Esophagus muscularis mucosa (tissue), 4 donors: ENCODE results near the gene CTR9. TPM values are rescaled to one million over a fixed set of nuclear protein-coding genes. Genes with fewer than 3 reads are reported as not detected.
A peak's percentile ranks its signal among the peaks of the same experiment; 100 is the strongest.

ENCODE experiments used
- DNase-seq: peaks from one replicate; pipeline ENCODE4 v3.0.0-alpha.2; 2017; ENCODE audit errors: extremely low spot score
- H3K27ac ChIP-seq, 4 donors: fragments of 200-600 bp; sonication (generic); replicated peaks in 1 of 4; 1 replicate in 3 of 4; 2 replicates in 1 of 4; pipeline ENCODE4 v1.5.1; 2016 to 2019; ENCODE audit warnings: mild to moderate bottlenecking in 1 of 4
- H3K27me3 ChIP-seq, 4 donors: fragments of 200-600 bp; sonication (generic); one replicate each; pipeline versions ENCODE4 v1.5.1 to v1.6.0; 2016 to 2019
- H3K36me3 ChIP-seq, 4 donors: fragments of 200-600 bp; sonication (generic); one replicate each; pipeline ENCODE4 v1.5.1; 2016 to 2019
- H3K4me1 ChIP-seq, 4 donors: fragments of 200-600 bp; sonication (generic); one replicate each; pipeline ENCODE4 v1.5.1; 2016 to 2019
- H3K4me3 ChIP-seq, 4 donors: fragments of 200-600 bp; sonication (generic); 1 replicate in 2 of 4; 2 replicates in 2 of 4; pipeline ENCODE4 v1.5.1; 2016 to 2019; ENCODE audit warnings: mild to moderate bottlenecking in 4 of 4, moderate library complexity in 1 of 4
- H3K9me3 ChIP-seq, 4 donors: fragments of 200-600 bp; sonication (generic); 1 replicate in 3 of 4; 2 replicates in 1 of 4; pipeline ENCODE4 v1.5.1; 2016 to 2019
- EP300 ChIP-seq: sonication (generic); formaldehyde crosslinking; IDR thresholded peaks from one replicate; pipeline ENCODE4 v1.6.1; 2017; ENCODE audit warnings: antibody characterized with exemption
- POLR2A ChIP-seq: fragments of 450-650 bp; IDR thresholded peaks from one replicate; pipeline ENCODE4 v1.6.1; 2017; ENCODE audit warnings: antibody characterized with exemption, moderate library complexity, mild to moderate bottlenecking, low read depth
- POLR2AphosphoS5 ChIP-seq, 2 donors: sonication (generic); formaldehyde crosslinking; IDR thresholded peaks; one replicate each; pipeline ENCODE4 v1.6.1; 2017; ENCODE audit warnings: antibody characterized with exemption in 2 of 2
- WGBS: methylation state at CpG from one replicate; pipeline ENCODE4 v1.1.5; 2018; 5-methylcytosine and 5-hydroxymethylcytosine counted together
- intact Hi-C: fragments of 100-400 bp; cut with DNase I; formaldehyde crosslinking; loops from one replicate; pipeline ENCODE4 v1.15.1; 2023
- total RNA-seq, 4 donors: library from RNA; depleted of rRNA; stranded (reverse); fragments of >200 nt; gene quantifications; one replicate each; pipeline versions ENCODE4 v1.1.0 to v1.2.1, GENCODE V29; 2016
- TF ChIP-seq, protein P1 (sequence below), 3 experiments: fragments of 200-600 bp in 2 of 3; fragments of 450-650 bp in 1 of 3; sonication (generic) in 2 of 3; IDR thresholded peaks; one replicate each; pipeline ENCODE4 v1.5.1; 2017 to 2019; ENCODE audit warnings: antibody characterized with exemption in 3 of 3, mild to moderate bottlenecking in 2 of 3, moderate library complexity in 1 of 3

CTR9 gene
- total RNA-seq, 4 donors from 2014 or later, result 17.9 to 26.6 (median 19.4) TPM

DNA sequence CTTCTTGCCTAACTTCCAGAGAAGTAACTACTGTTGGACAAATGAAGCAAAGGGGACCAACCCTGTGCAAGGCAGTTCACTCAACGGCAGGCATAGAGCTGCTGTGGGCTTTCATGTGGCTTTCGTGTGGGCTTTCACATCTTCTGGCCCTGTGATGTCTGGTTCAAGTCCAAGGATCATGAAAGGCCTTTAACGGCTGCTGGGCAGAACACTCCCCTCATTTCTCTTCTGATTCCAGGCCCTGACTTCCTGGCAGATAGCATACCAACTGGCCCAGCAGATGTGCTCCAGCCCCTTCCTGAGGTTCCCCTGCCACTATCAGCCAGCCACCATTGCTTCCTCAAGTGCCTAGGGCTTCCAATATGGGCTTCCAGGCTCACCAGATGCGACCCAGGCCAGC lies 28.7 kb upstream of the CTR9 start:
- Histone ChIP-seq H3K4me1 (peaks cover 0 to 9% (median 7%) of the 10 kb centered on the region in 4 donors), H3K9me3 (no peaks in the 10 kb centered on the region), H3K27me3 (no peaks in the 10 kb centered on the region), H3K36me3 (no peaks in the 10 kb centered on the region), H3K4me3 (no peak overlapping the region), H3K27ac (no peak overlapping the region)
- intact Hi-C loops, result no loop called here
- WGBS, result 60% methylated on average over 3 of the region's 4 CpGs
- TF ChIP-seq POLR2AphosphoS5 (IDR thresholded peaks at IDR 0.05) (no peak), POLR2A (no peak), EP300 (no peak)
- TF ChIP-seq, protein P1, sequence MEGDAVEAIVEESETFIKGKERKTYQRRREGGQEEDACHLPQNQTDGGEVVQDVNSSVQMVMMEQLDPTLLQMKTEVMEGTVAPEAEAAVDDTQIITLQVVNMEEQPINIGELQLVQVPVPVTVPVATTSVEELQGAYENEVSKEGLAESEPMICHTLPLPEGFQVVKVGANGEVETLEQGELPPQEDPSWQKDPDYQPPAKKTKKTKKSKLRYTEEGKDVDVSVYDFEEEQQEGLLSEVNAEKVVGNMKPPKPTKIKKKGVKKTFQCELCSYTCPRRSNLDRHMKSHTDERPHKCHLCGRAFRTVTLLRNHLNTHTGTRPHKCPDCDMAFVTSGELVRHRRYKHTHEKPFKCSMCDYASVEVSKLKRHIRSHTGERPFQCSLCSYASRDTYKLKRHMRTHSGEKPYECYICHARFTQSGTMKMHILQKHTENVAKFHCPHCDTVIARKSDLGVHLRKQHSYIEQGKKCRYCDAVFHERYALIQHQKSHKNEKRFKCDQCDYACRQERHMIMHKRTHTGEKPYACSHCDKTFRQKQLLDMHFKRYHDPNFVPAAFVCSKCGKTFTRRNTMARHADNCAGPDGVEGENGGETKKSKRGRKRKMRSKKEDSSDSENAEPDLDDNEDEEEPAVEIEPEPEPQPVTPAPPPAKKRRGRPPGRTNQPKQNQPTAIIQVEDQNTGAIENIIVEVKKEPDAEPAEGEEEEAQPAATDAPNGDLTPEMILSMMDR (IDR thresholded peaks at IDR 0.05), result no peak
- no peak for DNase-seq

GRCh38 chr11:10725114-10725906 lies 25.7 kb upstream of the CTR9 start:
- Histone ChIP-seq H3K4me3 (no peak overlapping the region), H3K9me3 (no peaks in the 10 kb centered on the region), H3K36me3 (no peaks in the 10 kb centered on the region), H3K4me1 (peaks cover 0 to 23% (median 15%) of the 10 kb centered on the region in 4 donors), H3K27me3 (no peaks in the 10 kb centered on the region), H3K27ac (no peak overlapping the region)
- WGBS, result 89% methylated on average over 9 of the region's 9 CpGs
- TF ChIP-seq EP300, result no peak
- TF ChIP-seq POLR2AphosphoS5 (IDR thresholded peaks at IDR 0.05), result no peak
- no peak for TF ChIP-seq POLR2A
- TF ChIP-seq, protein P1 (IDR thresholded peaks at IDR 0.05), result no peak
- intact Hi-C loops, result no loop called here
- DNase-seq, result no peak

DNA sequence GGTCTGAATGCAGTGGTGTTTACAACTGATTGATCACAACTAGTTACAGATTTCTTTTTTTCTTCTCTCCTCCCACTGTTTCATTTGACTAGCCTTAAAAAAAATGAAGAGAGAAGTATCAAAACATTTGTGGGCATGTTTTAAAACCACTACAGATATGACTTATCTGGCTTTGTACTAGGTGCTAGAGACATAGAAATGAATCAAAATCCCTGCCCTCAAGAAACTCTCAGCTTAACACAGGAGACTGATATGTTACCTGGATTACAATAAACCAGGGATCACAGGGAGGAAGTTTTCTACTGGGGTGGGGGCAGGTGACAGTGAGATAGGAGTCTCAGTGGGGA lies 25.2 kb upstream of the CTR9 start:
- peaks cover 0 to 23% (median 15%) of the 10 kb centered on the region in 4 donors for H3K4me1 ChIP-seq
- intact Hi-C loops, result no loop called here
- H3K27me3 ChIP-seq, result no peaks in the 10 kb centered on the region
- no peaks in the 10 kb centered on the region for H3K36me3 ChIP-seq
- TF ChIP-seq EP300 (no peak), POLR2AphosphoS5 (IDR thresholded peaks at IDR 0.05) (no peak), POLR2A (no peak)
- TF ChIP-seq, protein P1 (IDR thresholded peaks at IDR 0.05), result no peak
- H3K4me3 ChIP-seq, result no peak overlapping the region
- no peak for DNase-seq
- H3K9me3 ChIP-seq, result no peaks in the 10 kb centered on the region
- H3K27ac ChIP-seq, result no peak overlapping the region

- Histone ChIP-seq H3K27ac (peak overlapping the region; percentile 32 to 64 (median 39)), H3K4me1 (peaks cover 0 to 23% (median 15%) of the 10 kb centered on the region in 4 donors), H3K27me3 (no peaks in the 10 kb centered on the region), H3K9me3 (no peaks in the 10 kb centered on the region), H3K4me3 (no peak overlapping the region), H3K36me3 (no peaks in the 10 kb centered on the region)
- DNase-seq, result no peak
- 41% methylated on average over 4 of the region's 4 CpGs for WGBS
- no peak for TF ChIP-seq EP300
- TF ChIP-seq, protein P1 (IDR thresholded peaks at IDR 0.05), result no peak
- TF ChIP-seq POLR2AphosphoS5 (IDR thresholded peaks at IDR 0.05), result no peak
- TF ChIP-seq POLR2A, result no peak
- intact Hi-C loops, result no loop called here
Observed at GRCh38 chr11:10727146-10727851, 23.7 kb upstream of the CTR9 start.
